Neural progenitor cell (in vitro differentiated cells): Measurements from ENCODE around the gene ESF1. TPM values are rescaled to one million over a fixed set of nuclear protein-coding genes. Genes with fewer than 3 reads are reported as not detected.

Experiments used
- DNase-seq: peaks from one replicate; pipeline ENCODE4 v3.0.0-alpha.2; 2016; ENCODE audit warnings: low spot score
- H2AFZ ChIP-seq: fragments of 200-600 bp; sonication (generic); replicated peaks from 2 replicates; pipeline ENCODE4 v1.6.1; 2016; ENCODE audit warnings: antibody characterized with exemption
- H3F3A ChIP-seq: fragments of 200-600 bp; sonication (generic); 2 replicates; pipeline ENCODE4 v1.6.1; 2016; ENCODE audit warnings: antibody characterized with exemption, low read depth
- H3K27ac ChIP-seq: fragments of 200-600 bp; sonication (generic); 2 replicates; pipeline ENCODE4 v1.5.1; 2016; ENCODE audit warnings: mild to moderate bottlenecking
- H3K27me3 ChIP-seq: fragments of 200-600 bp; sonication (generic); 2 replicates; pipeline ENCODE4 v1.6.1; 2016; ENCODE audit warnings: mild to moderate bottlenecking, moderate library complexity
- H3K36me3 ChIP-seq: fragments of 200-600 bp; sonication (generic); 2 replicates; pipeline ENCODE4 v1.5.1; 2016
- H3K4me1 ChIP-seq: fragments of 200-600 bp; sonication (generic); 2 replicates; pipeline ENCODE4 v1.6.1; 2016; ENCODE audit warnings: mixed run types
- H3K4me2 ChIP-seq: fragments of 200-600 bp; sonication (generic); 2 replicates; pipeline ENCODE4 v1.6.1; 2016
- H3K4me3 ChIP-seq: fragments of 200-600 bp; sonication (generic); 2 replicates; pipeline ENCODE4 v1.5.1; 2016
- H3K79me2 ChIP-seq: fragments of 200-600 bp; sonication (generic); 2 replicates; pipeline ENCODE4 v1.6.1; 2016; ENCODE audit warnings: low read depth
- H3K9ac ChIP-seq: fragments of 200-600 bp; sonication (generic); 2 replicates; pipeline ENCODE4 v1.6.1; 2016
- H3K9me3 ChIP-seq: fragments of 200-600 bp; sonication (generic); 2 replicates; pipeline ENCODE4 v1.5.1; 2016; ENCODE audit warnings: low read depth
- H4K20me1 ChIP-seq: fragments of 200-600 bp; sonication (generic); 2 replicates; pipeline ENCODE4 v1.6.1; 2016; ENCODE audit warnings: low read depth
- H3K27ac Mint-ChIP-seq: 3 replicates; pipeline ENCODE4 v1.8.0; 2021; ENCODE audit warnings: mixed read lengths
- H3K27me3 Mint-ChIP-seq: 2 replicates; pipeline ENCODE4 v1.8.0; 2022; ENCODE audit warnings: low read depth, mild to moderate bottlenecking, inconsistent platforms, moderate library complexity, mixed read lengths; ENCODE audit not compliant: insufficient read depth
- H3K36me3 Mint-ChIP-seq: 3 replicates; pipeline ENCODE4 v1.8.0; 2021; ENCODE audit warnings: mixed read lengths
- H3K4me1 Mint-ChIP-seq: 3 replicates; pipeline ENCODE4 v1.8.0; 2021; ENCODE audit warnings: mixed read lengths
- H3K4me3 Mint-ChIP-seq: 3 replicates; pipeline ENCODE4 v1.8.0; 2021; ENCODE audit warnings: mild to moderate bottlenecking, moderate library complexity, mixed read lengths
- H3K9me3 Mint-ChIP-seq: 3 replicates; pipeline ENCODE4 v1.8.0; 2020; ENCODE audit warnings: mixed read lengths
- CTCF ChIP-seq: fragments of 200-600 bp; sonication (generic); IDR thresholded peaks from 2 replicates; pipeline ENCODE4 v1.5.1; 2017; ENCODE audit warnings: antibody characterized with exemption, mild to moderate bottlenecking
- EZH2 ChIP-seq: fragments of 200-600 bp; sonication (generic); IDR thresholded peaks from 2 replicates; pipeline ENCODE4 v1.6.1; 2017; ENCODE audit warnings: antibody characterized with exemption, mild to moderate bottlenecking, moderate library complexity
- EZH2phosphoT487 ChIP-seq: fragments of 200-600 bp; sonication (generic); IDR thresholded peaks from 2 replicates; pipeline ENCODE4 v1.6.1; 2017; ENCODE audit warnings: antibody characterized with exemption
- total RNA-seq: library from RNA; depleted of rRNA; stranded (reverse); fragments of >200 nt; gene quantifications from 2 replicates; pipeline ENCODE4 v1.2.3, GENCODE V29; 2015; ENCODE audit warnings: low replicate concordance

The ESF1 gene
- total RNA-seq, 1 donor from 2014 or later = 29.1 TPM

- Histone ChIP-seq H3K4me3 (no peak overlapping the region), H3K9me3 (no peaks in the 10 kb centered on the region), H2AFZ (no peak overlapping the region), H3K36me3 (peaks cover under 1% of the 10 kb centered on the region), H3K27me3 (no peaks in the 10 kb centered on the region), H4K20me1 (no peaks in the 10 kb centered on the region), H3K9ac (no peak overlapping the region), H3K4me2 (no peak overlapping the region), H3K79me2 (no peaks in the 10 kb centered on the region), H3K4me1 (no peaks in the 10 kb centered on the region), H3F3A (no peaks in the 10 kb centered on the region), H3K27ac (no peak overlapping the region)
- DNase-seq = no peak
- no peak overlapping the region for H3K4me3 Mint-ChIP-seq
- H3K9me3 Mint-ChIP-seq = no peaks in the 10 kb centered on the region
- H3K27me3 Mint-ChIP-seq = no peaks in the 10 kb centered on the region
- H3K27ac Mint-ChIP-seq = no peak overlapping the region
- TF ChIP-seq EZH2phosphoT487 (no peak), EZH2 (no peak), CTCF (no peak)
- peaks cover 6% of the 10 kb centered on the region for H3K36me3 Mint-ChIP-seq
- no peaks in the 10 kb centered on the region for H3K4me1 Mint-ChIP-seq
These were observed 30.0 kb upstream of the ESF1 start for GRCh38 chr20:13814672-13815071.

GRCh38 chr20:13813910-13814309 is 29.2 kb upstream of the ESF1 start:
- H2AFZ ChIP-seq = no peak overlapping the region
- H4K20me1 ChIP-seq = no peaks in the 10 kb centered on the region
- Mint-ChIP-seq H3K27ac (no peak overlapping the region), H3K36me3 (peaks cover 6% of the 10 kb centered on the region), H3K9me3 (no peaks in the 10 kb centered on the region), H3K4me3 (no peak overlapping the region), H3K27me3 (no peaks in the 10 kb centered on the region), H3K4me1 (no peaks in the 10 kb centered on the region)
- no peak overlapping the region for H3K27ac ChIP-seq
- no peaks in the 10 kb centered on the region for H3K4me1 ChIP-seq
- no peaks in the 10 kb centered on the region for H3K27me3 ChIP-seq
- H3K79me2 ChIP-seq = no peaks in the 10 kb centered on the region
- no peaks in the 10 kb centered on the region for H3F3A ChIP-seq
- DNase-seq = no peak
- TF ChIP-seq CTCF = no peak
- no peak for TF ChIP-seq EZH2
- TF ChIP-seq EZH2phosphoT487 = no peak
- H3K4me3 ChIP-seq = no peak overlapping the region
- H3K36me3 ChIP-seq = peaks cover 6% of the 10 kb centered on the region
- H3K4me2 ChIP-seq = no peak overlapping the region
- no peaks in the 10 kb centered on the region for H3K9me3 ChIP-seq
- H3K9ac ChIP-seq = no peak overlapping the region

- H3K27me3 ChIP-seq = no peaks in the 10 kb centered on the region
- no peaks in the 10 kb centered on the region for H3K4me1 Mint-ChIP-seq
- no peak for TF ChIP-seq EZH2phosphoT487
- no peak for TF ChIP-seq CTCF
- TF ChIP-seq EZH2 = no peak
- peaks cover 2% of the 10 kb centered on the region for H3K27me3 Mint-ChIP-seq
- H3F3A ChIP-seq = no peaks in the 10 kb centered on the region
- no peaks in the 10 kb centered on the region for H3K79me2 ChIP-seq
- peaks cover 4% of the 10 kb centered on the region for H3K36me3 Mint-ChIP-seq
- peaks cover 6% of the 10 kb centered on the region for H3K36me3 ChIP-seq
- H3K4me1 ChIP-seq = no peaks in the 10 kb centered on the region
- no peak overlapping the region for H3K4me2 ChIP-seq
- no peak overlapping the region for H3K27ac Mint-ChIP-seq
- no peak overlapping the region for H2AFZ ChIP-seq
- DNase-seq = no peak
- H3K27ac ChIP-seq = no peak overlapping the region
- no peak overlapping the region for H3K4me3 ChIP-seq
- no peak overlapping the region for H3K4me3 Mint-ChIP-seq
- H3K9me3 ChIP-seq = no peaks in the 10 kb centered on the region
- H3K9me3 Mint-ChIP-seq = no peaks in the 10 kb centered on the region
- H4K20me1 ChIP-seq = no peaks in the 10 kb centered on the region
- no peak overlapping the region for H3K9ac ChIP-seq
These were observed 25.7 kb upstream of the ESF1 start for GRCh38 chr20:13810446-13810845.

- Histone ChIP-seq H3K4me2 (no peak overlapping the region), H3K27ac (no peak overlapping the region), H3K79me2 (no peaks in the 10 kb centered on the region), H3K4me1 (no peaks in the 10 kb centered on the region), H3K36me3 (peaks cover 6% of the 10 kb centered on the region), H3K9me3 (no peaks in the 10 kb centered on the region), H3K9ac (no peak overlapping the region), H4K20me1 (no peaks in the 10 kb centered on the region), H3K27me3 (no peaks in the 10 kb centered on the region), H3F3A (no peaks in the 10 kb centered on the region), H3K4me3 (no peak overlapping the region), H2AFZ (no peak overlapping the region)
- Mint-ChIP-seq H3K4me1 (no peaks in the 10 kb centered on the region), H3K4me3 (no peak overlapping the region), H3K27me3 (peaks cover 2% of the 10 kb centered on the region), H3K27ac (no peak overlapping the region), H3K36me3 (peaks cover 4% of the 10 kb centered on the region), H3K9me3 (no peaks in the 10 kb centered on the region)
- TF ChIP-seq CTCF (no peak), EZH2 (no peak), EZH2phosphoT487 (no peak)
- no peak for DNase-seq
These were observed 25.1 kb upstream of the ESF1 start for GRCh38 chr20:13809855-13810254.
